ENCODE results near the gene PSMC3.

The PSMC3 gene

GRCh38 chr11:47426062-47426956 lies at the start of gene PSMC3:
PSMC3 (minus strand) TSS chr11:47426439; CDS start chr11:47426279, 160 bp downstream.
- peak; percentile 97 for DNase-seq

- no peak for DNase-seq
Measured at GRCh38 chr11:47470671-47471070, 44.4 kb upstream of the PSMC3 start.

- DNase-seq, result no peak
Measured at GRCh38 chr11:47469361-47470179, 43.3 kb upstream of the PSMC3 start.

- no peak for DNase-seq
Measured at GRCh38 chr11:47468598-47469214, 42.5 kb upstream of the PSMC3 start.

GRCh38 chr11:47467357-47467756 lies 41.1 kb upstream of the PSMC3 start:
- DNase-seq, result no peak

- no peak for DNase-seq
Measured at GRCh38 chr11:47466701-47467250, 40.5 kb upstream of the PSMC3 start.

- no peak for DNase-seq
Measured at GRCh38 chr11:47466201-47466600, 40.0 kb upstream of the PSMC3 start.

GRCh38 chr11:47464483-47464882 lies 38.2 kb upstream of the PSMC3 start:
- DNase-seq, result peak; percentile 31

- no peak for DNase-seq
Measured at GRCh38 chr11:47461876-47462275, 35.6 kb upstream of the PSMC3 start.

- no peak for DNase-seq
Measured at GRCh38 chr11:47460571-47461235, 34.5 kb upstream of the PSMC3 start.

GRCh38 chr11:47454258-47454671 lies 28.0 kb upstream of the PSMC3 start:
- peak; percentile 82 for DNase-seq

- no peak for DNase-seq
Measured at GRCh38 chr11:47453365-47453764, 27.1 kb upstream of the PSMC3 start.

- DNase-seq, result no peak
Measured at GRCh38 chr11:47451990-47452389, 25.8 kb upstream of the PSMC3 start.

GRCh38 chr11:47451436-47451835 lies 25.2 kb upstream of the PSMC3 start:
- no peak for DNase-seq

GRCh38 chr11:47449541-47449940 lies 23.3 kb upstream of the PSMC3 start:
- no peak for DNase-seq

- no peak for DNase-seq
Measured at GRCh38 chr11:47448566-47449427, 22.6 kb upstream of the PSMC3 start, which contains the start of gene RAPSN. RAPSN (minus strand) TSS chr11:47449136; CDS start chr11:47448964, 172 bp downstream.

- no peak for DNase-seq
Measured at GRCh38 chr11:47447906-47448305, 21.7 kb upstream of the PSMC3 start.

- DNase-seq, result no peak
Measured at GRCh38 chr11:47446833-47447232, 20.6 kb upstream of the PSMC3 start.

- no peak for DNase-seq
Measured at GRCh38 chr11:47445840-47446239, 19.6 kb upstream of the PSMC3 start.

GRCh38 chr11:47443817-47444216 lies 17.6 kb upstream of the PSMC3 start:
- DNase-seq, result no peak

GRCh38 chr11:47443028-47443700 lies 16.9 kb upstream of the PSMC3 start:
- no peak for DNase-seq

Measured in fibroblast of skin of right quadriceps (primary cell).